GM12865 (cell line): Measurements from ENCODE around the gene CES3.
A peak's percentile ranks its signal among the peaks of the same experiment; 100 is the strongest.

Experiments
- DNase-seq: peaks from one replicate; pipeline ENCODE4 v3.0.0; 2010; ENCODE audit warnings: low read depth
- H3K4me3 ChIP-seq: 2 replicates; pipeline ENCODE4 v1.5.1; 2011; ENCODE audit warnings: mild to moderate bottlenecking, low read depth, low read length, control low read depth
- CTCF ChIP-seq: IDR thresholded peaks from 2 replicates; pipeline ENCODE4 v1.5.1; 2011; ENCODE audit warnings: low read length, control low read depth, low read depth, inconsistent platforms; ENCODE audit not compliant: insufficient read depth; ENCODE audit errors: missing control alignments

CES3 gene

DNA sequence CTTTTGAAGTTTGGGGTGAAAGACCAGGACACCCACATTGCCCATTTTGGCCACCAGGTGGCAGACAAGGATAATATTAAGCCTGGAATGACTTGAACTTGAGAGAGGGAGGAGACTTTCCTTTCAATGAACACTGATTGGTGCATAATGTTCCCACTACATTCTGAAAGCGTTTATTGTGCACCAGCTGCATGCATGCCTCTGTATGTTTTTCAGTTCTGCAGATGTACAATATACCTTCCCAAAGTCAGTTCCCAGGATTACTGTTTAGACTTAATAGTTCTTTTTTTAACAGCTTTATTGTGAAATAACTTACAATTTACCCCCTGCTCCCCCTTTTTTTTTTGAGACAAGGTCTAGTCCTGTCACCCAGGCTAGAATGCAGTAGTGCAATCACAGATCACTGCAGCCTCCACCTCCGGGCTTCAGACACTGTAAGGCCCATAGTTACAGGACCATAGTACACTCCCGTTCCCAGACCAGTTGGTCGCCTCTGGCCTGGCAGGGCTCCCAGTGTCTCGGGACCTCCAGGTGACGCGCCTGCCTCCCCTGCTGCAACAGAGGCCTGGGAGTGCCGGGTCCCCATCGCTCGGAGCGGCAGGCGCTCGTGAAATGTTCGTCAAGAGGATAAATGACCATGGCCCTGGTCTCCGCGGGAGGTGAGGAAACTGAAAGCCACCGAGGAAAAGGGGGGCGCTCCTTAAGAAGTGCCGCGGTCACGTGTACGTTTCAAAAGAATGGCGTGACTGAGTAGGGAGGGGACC, 13.6 kb upstream of the CES3 start:
- peak; percentile 80 for TF ChIP-seq CTCF
- peak overlapping the region; percentile 74 for H3K4me3 ChIP-seq
- peak; percentile 89 for DNase-seq

GRCh38 chr16:66948134-66948836, 12.8 kb upstream of the CES3 start:
- no peak for DNase-seq
- peak overlapping the region; percentile 74 for H3K4me3 ChIP-seq
- TF ChIP-seq CTCF = no peak

DNA sequence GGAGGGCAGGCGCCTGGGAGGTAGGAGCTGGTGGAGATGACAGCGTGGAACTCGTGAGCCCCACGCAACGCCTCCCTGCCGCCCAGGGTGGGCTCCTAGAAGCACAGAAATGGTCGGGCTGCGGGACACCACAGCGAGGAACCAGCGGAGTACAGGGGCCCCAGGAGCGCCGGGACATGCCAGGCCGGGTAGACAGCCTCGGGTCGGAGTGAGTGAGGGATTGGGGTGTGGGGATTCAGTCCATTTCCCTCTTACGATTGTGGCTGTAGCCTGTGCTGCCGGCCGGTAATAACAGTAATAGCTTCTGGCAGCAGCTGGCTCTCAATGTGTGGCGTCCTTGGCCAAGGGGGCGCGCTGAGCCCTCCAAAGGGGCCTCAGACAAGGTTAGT, 12.2 kb upstream of the CES3 start:
- TF ChIP-seq CTCF = no peak
- H3K4me3 ChIP-seq = no peak overlapping the region
- no peak for DNase-seq

DNA sequence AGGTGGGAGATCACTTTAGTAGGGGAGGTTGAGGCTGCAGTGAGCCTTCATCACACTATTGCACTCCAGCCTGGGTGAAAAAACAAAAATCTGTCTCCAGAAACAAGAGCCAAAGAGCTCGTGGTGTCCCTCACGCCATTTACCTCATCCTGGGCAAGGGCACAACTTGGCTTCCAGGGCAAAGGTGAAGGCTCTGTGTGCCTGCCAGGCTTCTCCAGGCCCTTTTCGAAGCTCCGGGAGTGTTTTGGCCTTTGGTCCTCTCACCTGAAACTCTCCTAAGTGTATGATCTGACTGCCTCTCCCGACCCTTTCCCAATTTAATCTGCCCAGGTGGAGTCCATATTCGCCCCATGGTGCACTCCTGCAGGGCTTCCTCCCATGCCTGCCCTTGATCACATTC, 11.6 kb upstream of the CES3 start:
- no peak for DNase-seq
- H3K4me3 ChIP-seq = no peak overlapping the region
- TF ChIP-seq CTCF = no peak

DNA sequence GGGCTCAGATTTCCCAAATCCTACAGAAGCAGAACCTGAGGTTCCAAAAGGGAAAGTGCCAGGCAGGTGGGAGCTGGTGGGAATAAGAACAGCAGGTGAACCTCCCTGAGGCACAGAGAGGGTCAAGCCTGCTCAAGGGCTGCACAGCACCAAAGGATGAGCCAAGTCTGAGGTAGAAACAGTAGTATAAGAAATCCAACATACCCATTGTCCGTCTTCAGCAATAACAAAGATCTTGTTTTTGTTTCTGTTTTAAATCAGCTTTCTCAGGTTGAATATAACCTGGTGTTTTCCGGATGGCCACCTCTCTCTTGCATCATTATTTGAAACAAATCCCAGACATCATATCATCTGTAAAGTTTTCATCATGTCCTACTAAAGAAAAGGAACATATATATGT, 10.6 kb upstream of the CES3 start:
- no peak for TF ChIP-seq CTCF
- H3K4me3 ChIP-seq = peak overlapping the region; percentile 24; the same call in 1 of the 2 replicates
- DNase-seq = peak; percentile 67

GRCh38 chr16:66950971-66951790, 9.9 kb upstream of the CES3 start:
- TF ChIP-seq CTCF = no peak
- no peak overlapping the region for H3K4me3 ChIP-seq
- DNase-seq = no peak
